ENCODE results near the gene PLA2G4C.

GRCh38 chr19:48051335-48052033 is 59.1 kb downstream of the PLA2G4C start:
- no peak for TF ChIP-seq EZH2phosphoT487 (conservative IDR thresholded peaks at IDR 0.05; ENCODE audit: low read length)
- no peak for TF ChIP-seq CTCF (IDR thresholded peaks at IDR 0.05; ENCODE audit: insufficient read depth, low read length, poor library complexity, severe bottlenecking)
